ENCODE results near the gene DNAI2. TPM values are rescaled to one million over a fixed set of nuclear protein-coding genes. Genes with fewer than 3 reads are reported as not detected.

DNAI2 gene
- total RNA-seq, 1 donor from 2014 or later: not detected

GRCh38 chr17:74253036-74253435 is 21.0 kb upstream of the DNAI2 start:
- DNase-seq (ENCODE audit: low read depth) (no peak), FAIRE-seq (no peak)
- peaks cover 11% of the 10 kb centered on the region for H3K27me3 Mint-ChIP-seq (ENCODE audit: low read depth, unreplicated experiment)
- H3K27ac Mint-ChIP-seq (ENCODE audit: unreplicated experiment): no peak overlapping the region
- no peaks in the 10 kb centered on the region for H3K4me1 Mint-ChIP-seq (ENCODE audit: low read depth, unreplicated experiment)
- no peaks in the 10 kb centered on the region for H3K9me3 ChIP-seq (ENCODE audit: insufficient read depth, low read depth, low read length)
- TF ChIP-seq CTCF (IDR thresholded peaks at IDR 0.05; ENCODE audit: insufficient read depth, low read depth, low read length) (no peak), EZH2 (IDR thresholded peaks at IDR 0.05; ENCODE audit: insufficient read depth, low read length) (no peak)
- H3K9ac ChIP-seq (ENCODE audit: low read length): no peak overlapping the region
- no peak overlapping the region for H3K4me3 Mint-ChIP-seq (ENCODE audit: unreplicated experiment)
- H3K4me2 ChIP-seq (ENCODE audit: low read length): no peak overlapping the region
- no peaks in the 10 kb centered on the region for H4K20me1 ChIP-seq (ENCODE audit: insufficient read depth, low read length)
- H3K4me3 ChIP-seq (ENCODE audit: insufficient read depth, low read depth, low read length): no peak overlapping the region
- no peak overlapping the region for H3K27ac ChIP-seq (ENCODE audit: low read depth, low read length)
- H3K9me3 Mint-ChIP-seq (ENCODE audit: unreplicated experiment): no peaks in the 10 kb centered on the region
- no peaks in the 10 kb centered on the region for H3K4me1 ChIP-seq (ENCODE audit: insufficient read depth, low read length)
- peaks cover 6% of the 10 kb centered on the region for H3K36me3 Mint-ChIP-seq (ENCODE audit: low read depth, unreplicated experiment)
- no peak overlapping the region for H2AFZ ChIP-seq (ENCODE audit: low read depth, low read length)
- no peaks in the 10 kb centered on the region for H3K36me3 ChIP-seq (ENCODE audit: insufficient read depth, low read length)
- no peaks in the 10 kb centered on the region for H3K79me2 ChIP-seq (ENCODE audit: insufficient read depth, low read length)
- no peaks in the 10 kb centered on the region for H3K27me3 ChIP-seq (ENCODE audit: insufficient read depth, low read length)

- Mint-ChIP-seq H3K27me3 (ENCODE audit: low read depth, unreplicated experiment) (peaks cover 27% of the 10 kb centered on the region), H3K36me3 (ENCODE audit: low read depth, unreplicated experiment) (peaks cover 4% of the 10 kb centered on the region), H3K9me3 (ENCODE audit: unreplicated experiment) (no peaks in the 10 kb centered on the region), H3K4me1 (ENCODE audit: low read depth, unreplicated experiment) (peaks cover 4% of the 10 kb centered on the region), H3K27ac (ENCODE audit: unreplicated experiment) (no peak overlapping the region), H3K4me3 (ENCODE audit: unreplicated experiment) (no peak overlapping the region)
- H3K79me2 ChIP-seq (ENCODE audit: insufficient read depth, low read length): no peaks in the 10 kb centered on the region
- H3K36me3 ChIP-seq (ENCODE audit: insufficient read depth, low read length): no peaks in the 10 kb centered on the region
- H3K9me3 ChIP-seq (ENCODE audit: insufficient read depth, low read depth, low read length): no peaks in the 10 kb centered on the region
- H3K4me1 ChIP-seq (ENCODE audit: insufficient read depth, low read length): no peaks in the 10 kb centered on the region
- H3K4me2 ChIP-seq (ENCODE audit: low read length): no peak overlapping the region
- FAIRE-seq (no peak), DNase-seq (ENCODE audit: low read depth) (no peak)
- TF ChIP-seq CTCF (IDR thresholded peaks at IDR 0.05; ENCODE audit: insufficient read depth, low read depth, low read length) (no peak), EZH2 (IDR thresholded peaks at IDR 0.05; ENCODE audit: insufficient read depth, low read length) (no peak)
- no peaks in the 10 kb centered on the region for H4K20me1 ChIP-seq (ENCODE audit: insufficient read depth, low read length)
- no peak overlapping the region for H3K9ac ChIP-seq (ENCODE audit: low read length)
- no peak overlapping the region for H3K4me3 ChIP-seq (ENCODE audit: insufficient read depth, low read depth, low read length)
- H2AFZ ChIP-seq (ENCODE audit: low read depth, low read length): no peak overlapping the region
- H3K27ac ChIP-seq (ENCODE audit: low read depth, low read length): no peak overlapping the region
- peaks cover 3% of the 10 kb centered on the region for H3K27me3 ChIP-seq (ENCODE audit: insufficient read depth, low read length)
Measured at GRCh38 chr17:74257311-74257710, 16.7 kb upstream of the DNAI2 start.

- Mint-ChIP-seq H3K4me3 (ENCODE audit: unreplicated experiment) (no peak overlapping the region), H3K36me3 (ENCODE audit: low read depth, unreplicated experiment) (no peaks in the 10 kb centered on the region), H3K4me1 (ENCODE audit: low read depth, unreplicated experiment) (peaks cover 4% of the 10 kb centered on the region), H3K9me3 (ENCODE audit: unreplicated experiment) (no peaks in the 10 kb centered on the region), H3K27me3 (ENCODE audit: low read depth, unreplicated experiment) (peaks cover 24% of the 10 kb centered on the region), H3K27ac (ENCODE audit: unreplicated experiment) (no peak overlapping the region)
- Histone ChIP-seq H3K9ac (ENCODE audit: low read length) (no peak overlapping the region), H3K36me3 (ENCODE audit: insufficient read depth, low read length) (no peaks in the 10 kb centered on the region), H3K9me3 (ENCODE audit: insufficient read depth, low read depth, low read length) (no peaks in the 10 kb centered on the region), H2AFZ (ENCODE audit: low read depth, low read length) (no peak overlapping the region), H3K79me2 (ENCODE audit: insufficient read depth, low read length) (no peaks in the 10 kb centered on the region), H4K20me1 (ENCODE audit: insufficient read depth, low read length) (no peaks in the 10 kb centered on the region), H3K4me1 (ENCODE audit: insufficient read depth, low read length) (no peaks in the 10 kb centered on the region), H3K27ac (ENCODE audit: low read depth, low read length) (no peak overlapping the region), H3K4me2 (ENCODE audit: low read length) (no peak overlapping the region), H3K27me3 (ENCODE audit: insufficient read depth, low read length) (peaks cover 3% of the 10 kb centered on the region), H3K4me3 (ENCODE audit: insufficient read depth, low read depth, low read length) (no peak overlapping the region)
- FAIRE-seq (no peak), DNase-seq (ENCODE audit: low read depth) (no peak)
- TF ChIP-seq EZH2 (IDR thresholded peaks at IDR 0.05; ENCODE audit: insufficient read depth, low read length): no peak
- no peak for TF ChIP-seq CTCF (IDR thresholded peaks at IDR 0.05; ENCODE audit: insufficient read depth, low read depth, low read length)
Measured at GRCh38 chr17:74259667-74260524, 14.1 kb upstream of the DNAI2 start.

Measured in astrocyte (in vitro differentiated cells and primary cell).